Peyer's patch (tissue), 4 donors: ENCODE measurements around the gene NIPSNAP2.

ENCODE experiments used
- POLR2A ChIP-seq, 2 donors: fragments of 450-650 bp; IDR thresholded peaks; one replicate each; pipeline ENCODE4 v1.5.1; 2017; ENCODE audit warnings: antibody characterized with exemption in 2 of 2, mild to moderate bottlenecking in 2 of 2, moderate library complexity in 2 of 2
- TF ChIP-seq, protein P1 (sequence below), 6 experiments: fragments of 450-650 bp in 4 of 6; fragments of 200-600 bp in 2 of 6; sonication (generic) in 1 of 6; IDR thresholded peaks; one replicate each; pipeline ENCODE4 v1.5.1; 2017 to 2019; ENCODE audit warnings: antibody characterized with exemption in 6 of 6, mild to moderate bottlenecking in 3 of 6, moderate library complexity in 1 of 6

DNA sequence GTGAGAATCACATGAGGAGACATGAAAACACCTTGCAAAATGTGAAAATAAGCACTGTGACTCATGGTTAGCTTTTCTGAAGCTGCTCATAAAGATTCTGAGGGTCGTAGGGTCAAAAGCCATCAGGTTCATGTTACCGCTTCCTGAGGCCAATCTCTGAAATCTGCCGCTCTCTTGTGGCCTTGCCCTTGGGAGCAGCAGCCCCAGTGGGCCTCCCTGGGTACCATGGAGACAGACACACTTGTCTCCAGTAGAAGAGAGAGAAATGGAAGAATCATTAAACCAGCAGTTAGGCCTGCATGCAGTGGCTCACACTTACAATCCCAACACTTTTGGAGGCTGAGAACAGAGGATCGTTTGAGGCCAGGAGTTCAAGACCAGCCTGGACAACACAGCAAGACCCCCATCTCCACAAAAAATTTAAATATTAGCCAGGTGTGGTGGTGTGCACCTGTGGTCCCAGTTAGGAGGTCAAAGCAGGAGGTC is 42.8 kb downstream of the NIPSNAP2 start:
- no peak for TF ChIP-seq POLR2A (IDR thresholded peaks at IDR 0.05)
- TF ChIP-seq, protein P1, sequence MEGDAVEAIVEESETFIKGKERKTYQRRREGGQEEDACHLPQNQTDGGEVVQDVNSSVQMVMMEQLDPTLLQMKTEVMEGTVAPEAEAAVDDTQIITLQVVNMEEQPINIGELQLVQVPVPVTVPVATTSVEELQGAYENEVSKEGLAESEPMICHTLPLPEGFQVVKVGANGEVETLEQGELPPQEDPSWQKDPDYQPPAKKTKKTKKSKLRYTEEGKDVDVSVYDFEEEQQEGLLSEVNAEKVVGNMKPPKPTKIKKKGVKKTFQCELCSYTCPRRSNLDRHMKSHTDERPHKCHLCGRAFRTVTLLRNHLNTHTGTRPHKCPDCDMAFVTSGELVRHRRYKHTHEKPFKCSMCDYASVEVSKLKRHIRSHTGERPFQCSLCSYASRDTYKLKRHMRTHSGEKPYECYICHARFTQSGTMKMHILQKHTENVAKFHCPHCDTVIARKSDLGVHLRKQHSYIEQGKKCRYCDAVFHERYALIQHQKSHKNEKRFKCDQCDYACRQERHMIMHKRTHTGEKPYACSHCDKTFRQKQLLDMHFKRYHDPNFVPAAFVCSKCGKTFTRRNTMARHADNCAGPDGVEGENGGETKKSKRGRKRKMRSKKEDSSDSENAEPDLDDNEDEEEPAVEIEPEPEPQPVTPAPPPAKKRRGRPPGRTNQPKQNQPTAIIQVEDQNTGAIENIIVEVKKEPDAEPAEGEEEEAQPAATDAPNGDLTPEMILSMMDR (IDR thresholded peaks at IDR 0.05): no peak
